K562 (cell line): ENCODE results near the gene ULK3. TPM values are rescaled to one million over a fixed set of nuclear protein-coding genes. Genes with fewer than 3 reads are reported as not detected.

Source experiments
- ATAC-seq: fragments of 200-7000 bp; cut with Tn5 transposase; 3 replicates; pipeline ENCODE4 v1.9.1; 2020; ENCODE audit warnings: moderate library complexity
- BruUV-seq: library from RNA; stranded (reverse); fragments of 400-500 nt; replicated peaks from 2 replicates; lab custom pipeline; 2021; lab: Mats Ljungman, UMichigan
- CTCF ChIA-PET: fragments of 300-600 bp; formaldehyde crosslinking; extraction: SDS; loops from one replicate; lab custom pipeline; 2021; ENCODE audit warnings: low intra/inter-chr PET ratio; lab: Yijun Ruan, JAX
- POLR2A ChIA-PET: fragments of 300-600, 350-650 bp; sonication (Branson Sonifier 250); formaldehyde crosslinking; extraction: SDS; loops from one replicate; lab custom pipeline; 2021; ENCODE audit warnings: antibody characterized with exemption, inconsistent platforms; lab: Yijun Ruan, JAX
- DNase-seq, 4 experiments: peaks; one replicate each; pipeline versions ENCODE4 v3.0.0 to v3.0.0-alpha.2; 2011 to 2018; ENCODE audit warnings: low spot score in 3 of 4, mixed read lengths in 3 of 4; ENCODE audit errors: extremely low read depth in 1 of 4
- FAIRE-seq: peaks from 2 replicates; lab custom pipeline; 2011; peaks lifted over from hg19 to GRCh38; lab: Jason Lieb, UNC
- H2AFZ ChIP-seq: 2 replicates; pipeline ENCODE4 v1.6.0; 2011; ENCODE audit warnings: low read depth, low read length, control low read depth, inconsistent platforms
- H3K27ac ChIP-seq: fragments of 200-600 bp; 3 replicates; pipeline ENCODE4 v1.8.0; 2011; ENCODE audit warnings: low read depth, mild to moderate bottlenecking, control low read depth, inconsistent platforms, low read length, moderate library complexity, mixed read lengths; ENCODE audit errors: extremely low read depth
- H3K27me3 ChIP-seq, 2 experiments: fragments of 300-600 bp in 1 of 2; 2 replicates in 1 of 2; 3 replicates in 1 of 2; pipeline versions ENCODE4 v1.6.0 to v1.8.0; 2011; ENCODE audit warnings: inconsistent platforms in 2 of 2, low read length in 2 of 2, mild to moderate bottlenecking in 1 of 2, mixed read lengths in 1 of 2, moderate library complexity in 1 of 2; ENCODE audit not compliant: control insufficient read depth in 2 of 2, insufficient read depth in 2 of 2
- H3K36me3 ChIP-seq: fragments of 300-600 bp; 3 replicates; pipeline ENCODE4 v1.8.0; 2011; ENCODE audit warnings: mild to moderate bottlenecking, low read length, inconsistent platforms; ENCODE audit not compliant: control insufficient read depth, insufficient read depth
- H3K4me1 ChIP-seq, 2 experiments: fragments of 200-600 bp in 1 of 2; replicated peaks in 1 of 2; 2 replicates in 1 of 2; 3 replicates in 1 of 2; pipeline versions ENCODE4 v1.5.1 to v1.8.0; 2011; ENCODE audit warnings: inconsistent platforms in 2 of 2, low read length in 2 of 2, mild to moderate bottlenecking in 1 of 2, mixed read lengths in 1 of 2, moderate library complexity in 1 of 2; ENCODE audit not compliant: control insufficient read depth in 2 of 2, insufficient read depth in 2 of 2
- H3K4me2 ChIP-seq: 2 replicates; pipeline ENCODE4 v1.6.1; 2011; ENCODE audit warnings: low read length, control low read depth, inconsistent platforms, mixed read lengths; ENCODE audit not compliant: insufficient read depth
- H3K4me3 ChIP-seq: fragments of 200-600 bp; sonication (generic), shearing (Covaris generic); 2 replicates; pipeline ENCODE4 v1.5.1; 2016; ENCODE audit warnings: control low read depth, inconsistent platforms
- H3K79me2 ChIP-seq: fragments of 200-600 bp; 3 replicates; pipeline ENCODE4 v1.8.0; 2011; ENCODE audit warnings: low read length, inconsistent platforms; ENCODE audit not compliant: control insufficient read depth, insufficient read depth
- H3K9ac ChIP-seq, 2 experiments: 2 replicates each; pipeline versions ENCODE4 v1.6.0 to v1.6.1; 2011; ENCODE audit warnings: low read depth in 2 of 2, low read length in 2 of 2, control low read depth in 1 of 2, inconsistent platforms in 1 of 2, mild to moderate bottlenecking in 1 of 2, mixed read lengths in 1 of 2; ENCODE audit not compliant: insufficient read depth in 1 of 2
- H3K9me1 ChIP-seq: one replicate; pipeline ENCODE4 v1.6.0; 2011; ENCODE audit warnings: inconsistent platforms, mild to moderate bottlenecking, low read length, moderate library complexity; ENCODE audit not compliant: control insufficient read depth, insufficient read depth
- H3K9me3 ChIP-seq: replicated peaks from 2 replicates; pipeline ENCODE4 v1.5.1; 2011; ENCODE audit warnings: low read depth, low read length, inconsistent platforms; ENCODE audit not compliant: control insufficient read depth, insufficient read depth
- H4K20me1 ChIP-seq: replicated peaks from 2 replicates; pipeline ENCODE4 v1.6.1; 2011; ENCODE audit warnings: low read length, inconsistent platforms, mixed read lengths; ENCODE audit not compliant: control insufficient read depth, insufficient read depth
- JUNB ChIP-seq: fragments of 450-650 bp; formaldehyde crosslinking; conservative IDR thresholded peaks from 2 replicates; pipeline ENCODE4 v1.4.0; 2020; ENCODE audit warnings: mild to moderate bottlenecking
- POLR2AphosphoS2 ChIP-seq: IDR thresholded peaks from 2 replicates; pipeline ENCODE4 v1.6.1; 2012; ENCODE audit warnings: low read length, improper control_type of control experiment
- TEAD4 ChIP-seq, 2 experiments: sonication (generic) in 1 of 2; formaldehyde crosslinking in 1 of 2; IDR thresholded peaks; 2 replicates each; pipeline versions ENCODE4 v1.6.1 to v1.8.0; 2012 to 2022; ENCODE audit warnings: borderline replicate concordance in 1 of 2, inconsistent platforms in 1 of 2, low read length in 1 of 2, mild to moderate bottlenecking in 1 of 2, missing genetic modification reagents in 1 of 2
- ZNF316 ChIP-seq: fragments of 450-650 bp; IDR thresholded peaks from 2 replicates; pipeline ENCODE4 v1.6.1; 2016
- in situ Hi-C: fragments of 300-500 bp; cut with MboI; formaldehyde crosslinking; loops from 4 replicates; pipeline ENCODE4 v1.15.0; 2018; ENCODE audit warnings: inconsistent platforms, mixed read lengths
- intact Hi-C: fragments of 100-400 bp; cut with micrococcal nuclease; formaldehyde crosslinking; loops from 2 replicates; pipeline ENCODE4 v1.14.2; 2022
- polyA plus RNA-seq, 8 experiments: library from polyadenylated mRNA; depleted of rRNA in 4 of 8; stranded (reverse) in 5 of 8; unstranded in 3 of 8; fragments of >200 nt; fragmentation: Nextera tagmentation in 2 of 8; fragmentation: Illumina TruSeq in 1 of 8; extraction: Ambion mirVana in 2 of 8; extraction: Trizol in 1 of 8; gene quantifications; 2 replicates each; pipeline versions ENCODE4 v1.2.1 to v1.2.3, GENCODE V29; 2011 to 2014; ENCODE audit warnings: inconsistent platforms in 1 of 8, missing spikeins in 1 of 8
- total RNA-seq, 7 experiments: library from RNA; depleted of rRNA in 6 of 7; stranded (reverse); fragments of >200 nt in 6 of 7; fragmentation: Illumina TruSeq in 2 of 7; extraction: Trizol in 2 of 7; gene quantifications; 2 replicates each; pipeline versions ENCODE4 v1.2.1 to v1.2.3, GENCODE V29; 2011 to 2021; ENCODE audit warnings: low replicate concordance in 1 of 7
- TF ChIP-seq, protein P1 (sequence below), 3 experiments: fragments of 200-800 bp in 1 of 3; sonication (Bioruptor generic) in 1 of 3; sonication (generic) in 1 of 3; formaldehyde crosslinking in 1 of 3; IDR thresholded peaks; 2 replicates each; pipeline versions ENCODE4 v1.6.1 to v1.8.0; 2016 to 2022; ENCODE audit warnings: mild to moderate bottlenecking in 2 of 3, missing compliant biosample characterization in 2 of 3, missing genetic modification characterization in 2 of 3, missing genetic modification reagents in 1 of 3

The ULK3 gene
- total and polyA plus RNA-seq, 9 of the 15 experiments (the other 6 are each of a cell fraction or from before 2014, with no cell fraction given): 0.68 to 68.0 (median 34.9) TPM

DNA sequence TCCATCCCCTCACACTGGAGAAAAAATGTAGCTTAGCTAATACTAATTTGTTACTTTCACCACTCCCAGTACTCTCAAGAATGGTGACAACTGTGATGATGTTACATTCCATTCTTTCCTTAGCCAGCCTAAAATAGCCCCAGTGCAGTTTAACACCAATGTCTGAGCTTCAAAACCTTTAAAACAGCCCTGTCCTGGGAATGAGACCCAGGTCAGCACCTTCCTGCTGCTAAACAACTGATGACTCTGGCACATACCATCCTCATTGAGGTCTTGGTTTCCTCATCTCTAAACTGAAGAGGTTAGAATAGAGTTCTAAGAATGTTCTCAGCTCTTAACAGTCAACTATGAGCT, 26.4 kb upstream of the ULK3 start:
- peaks cover 1% of the 10 kb centered on the region for H3K9me1 ChIP-seq
- no peak overlapping the region for H3K4me2 ChIP-seq
- TF ChIP-seq JUNB (CRISPR knock-in tag) (no peak), ZNF316 (no peak), TEAD4 (IDR thresholded peaks at IDR 0.05; ENCODE audit: low read length) (no peak), TEAD4 (CRISPR knock-in tag; IDR thresholded peaks at IDR 0.05; ENCODE audit: borderline replicate concordance) (no peak), POLR2AphosphoS2 (no peak)
- TF ChIP-seq, protein P1, sequence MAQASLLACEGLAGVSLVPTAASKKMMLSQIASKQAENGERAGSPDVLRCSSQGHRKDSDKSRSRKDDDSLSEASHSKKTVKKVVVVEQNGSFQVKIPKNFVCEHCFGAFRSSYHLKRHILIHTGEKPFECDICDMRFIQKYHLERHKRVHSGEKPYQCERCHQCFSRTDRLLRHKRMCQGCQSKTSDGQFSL (CRISPR knock-in tag; IDR thresholded peaks at IDR 0.05): no peak
- TF ChIP-seq, protein P1 (tag; IDR thresholded peaks at IDR 0.05): no peak
- no peaks in the 10 kb centered on the region for H3K27me3 ChIP-seq
- intact Hi-C loops: no loop called here
- peaks cover 10% of the 10 kb centered on the region; the same call in 1 of the 2 replicates for H4K20me1 ChIP-seq
- POLR2A ChIA-PET: interaction anchor here (1.1 to 2.0 kb wide), 6 partner anchors 10 to 32 kb away, joined by 3 to 7 read pairs (median 5); partner anchors contain the start of gene ULK3
- H3K36me3 ChIP-seq: peaks cover 38% of the 10 kb centered on the region
- no peaks in the 10 kb centered on the region; the same call in 1 of the 2 replicates for H3K9me3 ChIP-seq
- no peak overlapping the region for H2AFZ ChIP-seq
- no peak for ATAC-seq
- H3K79me2 ChIP-seq: peaks cover 73% of the 10 kb centered on the region
- peaks cover 19 to 22% of the 10 kb centered on the region in 2 experiments; a peak in 4 of 5 replicates for H3K4me1 ChIP-seq
- no peak overlapping the region for H3K9ac ChIP-seq
- in situ Hi-C loops: no loop called here
- CTCF ChIA-PET: no interaction called here
- H3K4me3 ChIP-seq: no peak overlapping the region
- no peak for FAIRE-seq
- no TSS peak for BruUV-seq
- no peak overlapping the region for H3K27ac ChIP-seq
- DNase-seq: no peak
